B cell (primary cell): ENCODE results near the gene KRTAP4-6. TPM values are rescaled to one million over a fixed set of nuclear protein-coding genes. Genes with fewer than 3 reads are reported as not detected.

ENCODE experiments used
- ATAC-seq: fragments of 200-7000 bp; cut with Tn5 transposase; one replicate; pipeline ENCODE4 v1.10.0; 2021; ENCODE audit warnings: low read depth, mild to moderate bottlenecking, moderate number of reproducible peaks, moderate library complexity
- CTCF ChIA-PET: fragments of 350-600 bp; sonication (Branson Sonifier 250); formaldehyde crosslinking; loops from one replicate; lab custom pipeline; 2021; ENCODE audit warnings: antibody characterized with exemption, inconsistent platforms; lab: Charles Lee
- POLR2A ChIA-PET: fragments of 350-600 bp; sonication (Branson Sonifier 250); formaldehyde crosslinking; loops from one replicate; lab custom pipeline; 2021; ENCODE audit warnings: antibody characterized with exemption; lab: Charles Lee
- DNase-seq: peaks from one replicate; pipeline ENCODE4 v3.0.0; 2013
- H2AFZ ChIP-seq: 2 replicates; pipeline ENCODE4 v1.6.1; 2012; ENCODE audit warnings: mild to moderate bottlenecking, low read depth, low read length; ENCODE audit not compliant: insufficient read depth, poor library complexity, severe bottlenecking
- H3K27ac ChIP-seq, 2 donors: 1 replicate in 1 of 2; 2 replicates in 1 of 2; pipeline ENCODE4 v1.5.1; 2012 to 2013; ENCODE audit warnings: low read length in 2 of 2, mild to moderate bottlenecking in 2 of 2, moderate library complexity in 1 of 2
- H3K27me3 ChIP-seq, 4 experiments: fragments of 200-600 bp in 1 of 4; sonication (generic) in 1 of 4; replicated peaks in 1 of 4; 1 replicate in 2 of 4; 2 replicates in 2 of 4; pipeline versions ENCODE4 v1.6.1 to v1.7.0; 2013 to 2016; ENCODE audit warnings: low read length in 3 of 4, mild to moderate bottlenecking in 2 of 4, mixed read lengths in 1 of 4, moderate library complexity in 1 of 4; ENCODE audit not compliant: insufficient read depth in 4 of 4, control insufficient read depth in 3 of 4; ENCODE audit errors: control extremely low read depth in 1 of 4
- H3K36me3 ChIP-seq, 2 experiments: replicated peaks in 1 of 2; 1 replicate in 1 of 2; 2 replicates in 1 of 2; pipeline versions ENCODE4 v1.6.1 to v1.7.1; 2013; ENCODE audit warnings: low read length in 1 of 2; ENCODE audit not compliant: insufficient read depth in 2 of 2, control insufficient read depth in 1 of 2; ENCODE audit errors: control extremely low read depth in 1 of 2, extremely low read depth in 1 of 2
- H3K4me1 ChIP-seq, 2 donors: fragments of 200-600 bp in 1 of 2; sonication (generic) in 1 of 2; 1 replicate in 1 of 2; 2 replicates in 1 of 2; pipeline versions ENCODE4 v1.5.1 to v1.6.1; 2013 to 2017; ENCODE audit warnings: low read length in 2 of 2; ENCODE audit not compliant: control insufficient read depth in 2 of 2, insufficient read depth in 2 of 2
- H3K4me2 ChIP-seq: replicated peaks from 2 replicates; pipeline ENCODE3; 2012; ENCODE audit warnings: mild to moderate bottlenecking, low read depth, low read length; ENCODE audit not compliant: poor library complexity, severe bottlenecking
- H3K4me3 ChIP-seq, 5 experiments: fragments of 200-600 bp in 1 of 5; sonication (generic) in 1 of 5; 1 replicate in 3 of 5; 2 replicates in 2 of 5; pipeline versions ENCODE4 v1.5.1 to v1.7.0; 2011 to 2016; ENCODE audit warnings: low read length in 4 of 5, mild to moderate bottlenecking in 4 of 5, low read depth in 2 of 5, control low read depth in 1 of 5, moderate library complexity in 1 of 5; ENCODE audit not compliant: insufficient read depth in 1 of 5; ENCODE audit errors: control extremely low read depth in 1 of 5, extremely low read depth in 1 of 5
- H3K79me2 ChIP-seq: fragments of 200-600 bp; sonication (generic); one replicate; pipeline ENCODE4 v1.6.0; 2016; ENCODE audit warnings: low read length; ENCODE audit not compliant: control insufficient read depth, insufficient read depth
- H3K9ac ChIP-seq: fragments of 200-600 bp; sonication (generic); 2 replicates; pipeline ENCODE4 v1.6.1; 2017; ENCODE audit warnings: mild to moderate bottlenecking, low read length, moderate library complexity
- H3K9me3 ChIP-seq, 3 donors: one replicate each; pipeline versions ENCODE4 v1.6.1 to v1.7.1; 2013; ENCODE audit warnings: low read length in 2 of 3; ENCODE audit not compliant: control insufficient read depth in 2 of 3, insufficient read depth in 1 of 3; ENCODE audit errors: control extremely low read depth in 1 of 3
- H4K20me1 ChIP-seq: 2 replicates; pipeline ENCODE4 v1.6.0; 2012; ENCODE audit warnings: mild to moderate bottlenecking, low read length; ENCODE audit not compliant: insufficient read depth, control insufficient read depth, poor library complexity, severe bottlenecking
- H3K27ac Mint-ChIP-seq: one replicate; pipeline ENCODE4 v1.8.0; 2021; ENCODE audit warnings: mixed read lengths
- H3K27me3 Mint-ChIP-seq: one replicate; pipeline ENCODE4 v1.8.0; 2021; ENCODE audit warnings: mixed read lengths
- H3K4me1 Mint-ChIP-seq: one replicate; pipeline ENCODE4 v1.8.0; 2021; ENCODE audit warnings: mixed read lengths
- H3K4me3 Mint-ChIP-seq: one replicate; pipeline ENCODE4 v1.8.0; 2021; ENCODE audit warnings: mixed read lengths
- H3K9me3 Mint-ChIP-seq: one replicate; pipeline ENCODE4 v1.8.0; 2022; ENCODE audit warnings: mixed read lengths; ENCODE audit not compliant: insufficient read depth
- CTCF ChIP-seq: fragments of 200-600 bp; IDR thresholded peaks from one replicate; pipeline ENCODE4 v1.8.0; 2022; ENCODE audit warnings: antibody characterized with exemption, mild to moderate bottlenecking
- EZH2 ChIP-seq: IDR thresholded peaks from 2 replicates; pipeline ENCODE4 v1.6.1; 2012; ENCODE audit warnings: borderline replicate concordance, low read depth, mild to moderate bottlenecking, moderate library complexity, low read length; ENCODE audit not compliant: insufficient read depth, poor library complexity, severe bottlenecking
- WGBS: methylation state at CpG from one replicate; pipeline ENCODE4 v1.1.5; 2013; ENCODE audit warnings: missing lambda C conversion rate; ENCODE audit not compliant: insufficient coverage; 5-methylcytosine and 5-hydroxymethylcytosine counted together
- intact Hi-C: fragments of 100-400 bp; cut with micrococcal nuclease; formaldehyde crosslinking; loops from one replicate; pipeline ENCODE4 v1.10.0; 2022
- polyA plus RNA-seq: library from polyadenylated mRNA; depleted of rRNA; stranded (reverse); fragments of >200 nt; gene quantifications from 2 replicates; pipeline ENCODE4 v1.2.3, GENCODE V29; 2012
- total RNA-seq, 2 donors: library from RNA; stranded (reverse); fragments of 120-200 nt in 1 of 2; gene quantifications; 1 replicate in 1 of 2; 2 replicates in 1 of 2; pipeline versions ENCODE4 v1.2.3 to v1.2.4, GENCODE V29; 2013 to 2022

Gene KRTAP4-6
- total and polyA plus RNA-seq, 2 donors (not counting 1 experiment from before 2014, with no cell fraction given), result not detected

- Histone ChIP-seq H3K9ac (no peak overlapping the region), H3K4me1 (peaks cover 15 to 24% of the 10 kb centered on the region in 2 donors), H4K20me1 (no peaks in the 10 kb centered on the region), H3K27ac (no peak overlapping the region), H3K27me3 (no peaks in the 10 kb centered on the region), H2AFZ (no peak overlapping the region), H3K4me2 (no peak overlapping the region), H3K79me2 (no peaks in the 10 kb centered on the region), H3K9me3 (no peaks in the 10 kb centered on the region), H3K4me3 (no peak overlapping the region), H3K36me3 (no peaks in the 10 kb centered on the region)
- ATAC-seq (no peak), DNase-seq (no peak)
- intact Hi-C loops, result no loop called here
- Mint-ChIP-seq H3K27me3 (peaks cover 10% of the 10 kb centered on the region), H3K4me1 (peaks cover 7% of the 10 kb centered on the region), H3K27ac (no peak overlapping the region), H3K9me3 (no peaks in the 10 kb centered on the region), H3K4me3 (no peak overlapping the region)
- CTCF ChIA-PET, result no interaction called here
- POLR2A ChIA-PET, result no interaction called here
- WGBS, result no CpG with 5 or more reads among the region's 1 CpG
- no peak for TF ChIP-seq CTCF
- TF ChIP-seq EZH2, result no peak
Measured at GRCh38 chr17:41127371-41127770, 13.0 kb downstream of the KRTAP4-6 start.

- Histone ChIP-seq H3K27ac (no peak overlapping the region), H3K9me3 (peaks cover 0 to 5% (median 3%) of the 10 kb centered on the region in 3 donors), H3K4me2 (no peak overlapping the region), H3K4me1 (peaks cover 21 to 24% of the 10 kb centered on the region in 2 donors), H3K79me2 (no peaks in the 10 kb centered on the region), H3K27me3 (no peaks in the 10 kb centered on the region), H2AFZ (no peak overlapping the region), H3K9ac (no peak overlapping the region), H4K20me1 (no peaks in the 10 kb centered on the region), H3K4me3 (no peak overlapping the region), H3K36me3 (no peaks in the 10 kb centered on the region)
- intact Hi-C loops, result no loop called here
- Mint-ChIP-seq H3K4me1 (peaks cover 5% of the 10 kb centered on the region), H3K27me3 (peaks cover 10% of the 10 kb centered on the region), H3K9me3 (no peaks in the 10 kb centered on the region), H3K4me3 (no peak overlapping the region), H3K27ac (no peak overlapping the region)
- CTCF ChIA-PET, result no interaction called here
- ATAC-seq (no peak), DNase-seq (no peak)
- POLR2A ChIA-PET, result no interaction called here
- TF ChIP-seq CTCF (no peak), EZH2 (no peak)
- no CpG with 5 or more reads among the region's 3 CpGs for WGBS
Measured at GRCh38 chr17:41126412-41126811, 13.9 kb downstream of the KRTAP4-6 start.
